ENCODE measurements around the gene BATF.

- TF ChIP-seq CTCF (IDR thresholded peaks at IDR 0.05; ENCODE audit: poor library complexity) (peak; percentile 66), EZH2 (IDR thresholded peaks at IDR 0.05; ENCODE audit: borderline replicate concordance) (no peak)
These were observed 55.4 kb downstream of the BATF start for GRCh38 chr14:75577729-75578101.
